Ovary (tissue), 3 donors: ENCODE measurements around the gene CLEC16A.

ENCODE experiments used
- EP300 ChIP-seq: sonication (generic); formaldehyde crosslinking; IDR thresholded peaks from one replicate; pipeline ENCODE4 v1.6.1; 2017; ENCODE audit warnings: antibody characterized with exemption
- POLR2A ChIP-seq: fragments of 450-650 bp; IDR thresholded peaks from one replicate; pipeline ENCODE4 v1.6.1; 2017; ENCODE audit warnings: antibody characterized with exemption, mild to moderate bottlenecking, moderate library complexity
- TF ChIP-seq, protein P1 (sequence below), 3 donors: fragments of 450-650 bp in 2 of 3; fragments of 200-600 bp in 1 of 3; IDR thresholded peaks; one replicate each; pipeline versions ENCODE4 v1.5.1 to v1.8.0; 2016 to 2022; ENCODE audit warnings: antibody characterized with exemption in 3 of 3, mild to moderate bottlenecking in 1 of 3
- donor health status: DM: no; HTN: no; CAD: no.

DNA sequence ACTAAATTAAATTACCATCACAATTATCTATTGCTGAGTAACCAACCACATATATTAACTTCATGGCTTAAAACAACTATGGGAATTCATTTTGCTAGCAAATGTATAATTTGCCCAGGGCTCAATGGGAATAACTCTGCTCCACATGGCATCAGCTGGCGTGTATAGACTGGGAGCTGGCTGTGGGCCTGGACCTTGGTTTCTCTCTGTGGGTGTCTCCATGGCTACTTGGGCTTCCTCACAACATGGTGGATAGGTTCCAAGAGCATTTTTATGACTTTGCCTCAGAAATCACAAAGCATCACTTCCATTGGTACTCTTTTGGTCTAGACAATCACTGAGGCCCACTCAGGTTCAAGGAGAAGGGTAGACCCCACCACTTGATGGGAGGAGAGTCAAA lies 166.8 kb downstream of the CLEC16A start:
- TF ChIP-seq, protein P1, sequence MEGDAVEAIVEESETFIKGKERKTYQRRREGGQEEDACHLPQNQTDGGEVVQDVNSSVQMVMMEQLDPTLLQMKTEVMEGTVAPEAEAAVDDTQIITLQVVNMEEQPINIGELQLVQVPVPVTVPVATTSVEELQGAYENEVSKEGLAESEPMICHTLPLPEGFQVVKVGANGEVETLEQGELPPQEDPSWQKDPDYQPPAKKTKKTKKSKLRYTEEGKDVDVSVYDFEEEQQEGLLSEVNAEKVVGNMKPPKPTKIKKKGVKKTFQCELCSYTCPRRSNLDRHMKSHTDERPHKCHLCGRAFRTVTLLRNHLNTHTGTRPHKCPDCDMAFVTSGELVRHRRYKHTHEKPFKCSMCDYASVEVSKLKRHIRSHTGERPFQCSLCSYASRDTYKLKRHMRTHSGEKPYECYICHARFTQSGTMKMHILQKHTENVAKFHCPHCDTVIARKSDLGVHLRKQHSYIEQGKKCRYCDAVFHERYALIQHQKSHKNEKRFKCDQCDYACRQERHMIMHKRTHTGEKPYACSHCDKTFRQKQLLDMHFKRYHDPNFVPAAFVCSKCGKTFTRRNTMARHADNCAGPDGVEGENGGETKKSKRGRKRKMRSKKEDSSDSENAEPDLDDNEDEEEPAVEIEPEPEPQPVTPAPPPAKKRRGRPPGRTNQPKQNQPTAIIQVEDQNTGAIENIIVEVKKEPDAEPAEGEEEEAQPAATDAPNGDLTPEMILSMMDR (IDR thresholded peaks at IDR 0.05), result no peak
- no peak for TF ChIP-seq POLR2A
- no peak for TF ChIP-seq EP300
